Renal cortex interstitium (tissue), 15 donors: ENCODE measurements around the gene NOP58. TPM values are rescaled to one million over a fixed set of nuclear protein-coding genes. Genes with fewer than 3 reads are reported as not detected.
"Not testable (repeated sequence)": the region's sequence is repeated elsewhere in the genome, so short reads cannot be mapped to it uniquely, and the experiment has no call there.

Source experiments
- DNase-seq, 11 donors: peaks; one replicate each; pipeline ENCODE4 v3.0.0-alpha.2; 2013; ENCODE audit warnings: low read depth in 9 of 11, low spot score in 4 of 11; ENCODE audit errors: extremely low read depth in 1 of 11
- long read RNA-seq, 16 experiments: transcript quantifications; one replicate each; lab custom pipeline, GENCODE V29; 2026
- polyA plus RNA-seq, 3 donors: library from polyadenylated mRNA; unstranded; fragments of 120-200 nt; gene quantifications; one replicate each; pipeline ENCODE4 v1.2.1, GENCODE V29; 2013; ENCODE audit not compliant: insufficient read length in 3 of 3

Gene NOP58
- 100 to 1,000 TPM in 2 of 3 donors, 10 to 100 TPM in 1; 94.0 to 132 (median 121) TPM for polyA plus RNA-seq
- long read RNA-seq, donor 1, partial matches to known transcripts, result 0 of 6 reads
- long read RNA-seq, donor 1, other reads (novel, unspliced or antisense), result 0 of 6 reads
- long read RNA-seq, donor 2, partial matches to known transcripts, result 16 of 25 reads
- long read RNA-seq, donor 2, other reads (novel, unspliced or antisense), result 0 of 25 reads
- long read RNA-seq, donor 3, transcript NOP58-206 (4 exons, 599 nt), result minor isoform, 7 of 64 reads
- long read RNA-seq, donor 3, transcript NOP58-201 (15 exons, 2,046 nt), result major isoform, 12 of 64 reads
- long read RNA-seq, donor 3, partial matches to known transcripts, result 42 of 64 reads
- long read RNA-seq, donor 3, other reads (novel, unspliced or antisense), result 0 of 64 reads
- long read RNA-seq, donor 4, transcript NOP58-201 (15 exons, 2,046 nt), result major isoform, 11 of 58 reads
- long read RNA-seq, donor 4, transcript NOP58-206 (4 exons, 599 nt), result major isoform, 11 of 58 reads
- long read RNA-seq, donor 4, partial matches to known transcripts, result 34 of 58 reads
- long read RNA-seq, donor 4, other reads (novel, unspliced or antisense), result 0 of 58 reads
- long read RNA-seq, donor 5, result 0 reads
- long read RNA-seq, donor 6, transcript NOP58-210 (2 exons, 793 nt), result minor isoform, 5 of 90 reads
- long read RNA-seq, donor 6, transcript NOP58-206 (4 exons, 599 nt), result major isoform, 8 of 90 reads
- long read RNA-seq, donor 6, partial matches to known transcripts, result 71 of 90 reads
- long read RNA-seq, donor 6, other reads (novel, unspliced or antisense), result 0 of 90 reads
- long read RNA-seq, donor 7, transcript NOP58-206 (4 exons, 599 nt), result major isoform, 8 of 41 reads
- long read RNA-seq, donor 7, partial matches to known transcripts, result 29 of 41 reads
- long read RNA-seq, donor 7, other reads (novel, unspliced or antisense), result 0 of 41 reads
- long read RNA-seq, donor 8, transcript NOP58-206 (4 exons, 599 nt), result major isoform, 23 of 143 reads
- long read RNA-seq, donor 8, transcript NOP58-201 (15 exons, 2,046 nt), result minor isoform, 7 of 143 reads
- long read RNA-seq, donor 8, partial matches to known transcripts, result 109 of 143 reads
- long read RNA-seq, donor 8, other reads (novel, unspliced or antisense), result 0 of 143 reads
- long read RNA-seq, donor 9, transcript NOP58-201 (15 exons, 2,046 nt), result major isoform, 17 of 54 reads
- long read RNA-seq, donor 9, transcript NOP58-206 (4 exons, 599 nt), result minor isoform, 6 of 54 reads
- long read RNA-seq, donor 9, partial matches to known transcripts, result 28 of 54 reads
- long read RNA-seq, donor 9, other reads (novel, unspliced or antisense), result 0 of 54 reads
- long read RNA-seq, donor 10, transcript NOP58-206 (4 exons, 599 nt), result major isoform, 7 of 65 reads
- long read RNA-seq, donor 10, transcript NOP58-201 (15 exons, 2,046 nt), result minor isoform, 6 of 65 reads
- long read RNA-seq, donor 10, partial matches to known transcripts, result 52 of 65 reads
- long read RNA-seq, donor 10, other reads (novel, unspliced or antisense), result 0 of 65 reads
- long read RNA-seq, donor 11, transcript NOP58-201 (15 exons, 2,046 nt), result major isoform, 9 of 34 reads
- long read RNA-seq, donor 11, transcript NOP58-206 (4 exons, 599 nt), result major isoform, 9 of 34 reads
- long read RNA-seq, donor 11, partial matches to known transcripts, result 12 of 34 reads
- long read RNA-seq, donor 11, other reads (novel, unspliced or antisense), result 0 of 34 reads
- long read RNA-seq, donor 12, transcript NOP58-206 (4 exons, 599 nt), result major isoform, 6 of 25 reads
- long read RNA-seq, donor 12, partial matches to known transcripts, result 15 of 25 reads
- long read RNA-seq, donor 12, other reads (novel, unspliced or antisense), result 0 of 25 reads
- long read RNA-seq, donor 13, transcript NOP58-206 (4 exons, 599 nt), result major isoform, 10 of 92 reads
- long read RNA-seq, donor 13, transcript NOP58-201 (15 exons, 2,046 nt), result major isoform, 10 of 92 reads
- long read RNA-seq, donor 13, partial matches to known transcripts, result 69 of 92 reads
- long read RNA-seq, donor 13, other reads (novel, unspliced or antisense), result 0 of 92 reads
- long read RNA-seq, donor 14, transcript NOP58-206 (4 exons, 599 nt), result minor isoform, 5 of 60 reads
- long read RNA-seq, donor 14, transcript NOP58-201 (15 exons, 2,046 nt), result major isoform, 13 of 60 reads
- long read RNA-seq, donor 14, partial matches to known transcripts, result 40 of 60 reads
- long read RNA-seq, donor 14, other reads (novel, unspliced or antisense), result 0 of 60 reads
- long read RNA-seq, donor 15, transcript NOP58-201 (15 exons, 2,046 nt), result major isoform, 10 of 15 reads
- long read RNA-seq, donor 15, partial matches to known transcripts, result 5 of 15 reads
- long read RNA-seq, donor 15, other reads (novel, unspliced or antisense), result 0 of 15 reads
- long read RNA-seq, donor 16, transcript NOP58-206 (4 exons, 599 nt), result major isoform, 27 of 165 reads
- long read RNA-seq, donor 16, transcript NOP58-201 (15 exons, 2,046 nt), result minor isoform, 26 of 165 reads
- long read RNA-seq, donor 16, partial matches to known transcripts, result 105 of 165 reads
- long read RNA-seq, donor 16, other reads (novel, unspliced or antisense), result 0 of 165 reads

- DNase-seq, result peak; percentile 91 to 97 (median 96)
These were observed at the start of gene NOP58 for GRCh38 chr2:202265467-202266277. TSS of gene NOP58 (plus strand) at chr2:202265763. CDS start at chr2:202265942, 179 bp downstream.

- DNase-seq, result no peak
These were observed 43.7 kb upstream of the NOP58 start for GRCh38 chr2:202221873-202222272.

- DNase-seq, result peak in 10 of 11 donors; percentile 23 to 51 (median 38)
These were observed 27.8 kb upstream of the NOP58 start for GRCh38 chr2:202237787-202238233.

- peak; percentile 89 to 97 (median 94) for DNase-seq
These were observed 27.0 kb upstream of the NOP58 start, which contains the start of gene SUMO1 for GRCh38 chr2:202238234-202239197. TSS of gene SUMO1 (minus strand) at chr2:202238597. CDS start at chr2:202238451, 146 bp downstream.

- DNase-seq, result not testable (repeated sequence)
These were observed 17.9 kb upstream of the NOP58 start for GRCh38 chr2:202247710-202248109.

GRCh38 chr2:202249521-202250253 is 15.9 kb upstream of the NOP58 start:
- DNase-seq, result no peak

GRCh38 chr2:202251494-202251893 is 14.1 kb upstream of the NOP58 start:
- no peak for DNase-seq

- no peak for DNase-seq
These were observed 4.0 kb upstream of the NOP58 start for GRCh38 chr2:202261531-202261930.

- no peak for DNase-seq
These were observed 1.9 kb downstream of the NOP58 start for GRCh38 chr2:202267495-202267894.

- no peak for DNase-seq
These were observed 4.0 kb downstream of the NOP58 start for GRCh38 chr2:202269585-202269984.

GRCh38 chr2:202270487-202270886 is 4.9 kb downstream of the NOP58 start:
- no peak for DNase-seq

GRCh38 chr2:202276078-202276720 is 10.6 kb downstream of the NOP58 start:
- not testable (repeated sequence) for DNase-seq

- no peak for DNase-seq
These were observed 12.6 kb downstream of the NOP58 start for GRCh38 chr2:202278036-202278760.
